ENCODE results near the gene IQCF5. TPM values are rescaled to one million over a fixed set of nuclear protein-coding genes. Genes with fewer than 3 reads are reported as not detected.
"Not testable (repeated sequence)": the region's sequence is repeated elsewhere in the genome, so short reads cannot be mapped to it uniquely, and the experiment has no call there.

The IQCF5 gene
- total and polyA plus RNA-seq, 2 donors (not counting 1 experiment from before 2014, with no cell fraction given), result not detected

GRCh38 chr3:51908026-51908425 lies 32.6 kb upstream of the IQCF5 start:
- no peaks in the 10 kb centered on the region for H3K9me3 ChIP-seq (ENCODE audit: control insufficient read depth, insufficient read depth, low read depth, low read length)
- no peaks in the 10 kb centered on the region for H3K79me2 ChIP-seq (ENCODE audit: control insufficient read depth, insufficient read depth, low read length)
- no peak overlapping the region for H3K4me2 ChIP-seq (ENCODE audit: extremely low read depth, insufficient read depth, low read length)
- DNase-seq (ENCODE audit: low read depth in 2 of 2), result no peak
- no peak overlapping the region for H2AFZ ChIP-seq (ENCODE audit: low read length)
- no peaks in the 10 kb centered on the region for H4K20me1 ChIP-seq (ENCODE audit: control insufficient read depth, extremely low read depth, insufficient read depth, low read length)
- H3K27ac ChIP-seq (ENCODE audit: insufficient read depth, low read length), result no peak overlapping the region
- no peak overlapping the region for H3K4me3 ChIP-seq (replicated peaks in 1 of 4; ENCODE audit: control extremely low read depth in 1 of 4, insufficient read depth in 1 of 4, low read depth in 3 of 4, low read length in 4 of 4)
- no peak overlapping the region for H3K9ac ChIP-seq (ENCODE audit: insufficient read depth, low read length)
- no peak for TF ChIP-seq EZH2 (IDR thresholded peaks at IDR 0.05; ENCODE audit: low read length, missing control alignments)
- TF ChIP-seq, protein P1, sequence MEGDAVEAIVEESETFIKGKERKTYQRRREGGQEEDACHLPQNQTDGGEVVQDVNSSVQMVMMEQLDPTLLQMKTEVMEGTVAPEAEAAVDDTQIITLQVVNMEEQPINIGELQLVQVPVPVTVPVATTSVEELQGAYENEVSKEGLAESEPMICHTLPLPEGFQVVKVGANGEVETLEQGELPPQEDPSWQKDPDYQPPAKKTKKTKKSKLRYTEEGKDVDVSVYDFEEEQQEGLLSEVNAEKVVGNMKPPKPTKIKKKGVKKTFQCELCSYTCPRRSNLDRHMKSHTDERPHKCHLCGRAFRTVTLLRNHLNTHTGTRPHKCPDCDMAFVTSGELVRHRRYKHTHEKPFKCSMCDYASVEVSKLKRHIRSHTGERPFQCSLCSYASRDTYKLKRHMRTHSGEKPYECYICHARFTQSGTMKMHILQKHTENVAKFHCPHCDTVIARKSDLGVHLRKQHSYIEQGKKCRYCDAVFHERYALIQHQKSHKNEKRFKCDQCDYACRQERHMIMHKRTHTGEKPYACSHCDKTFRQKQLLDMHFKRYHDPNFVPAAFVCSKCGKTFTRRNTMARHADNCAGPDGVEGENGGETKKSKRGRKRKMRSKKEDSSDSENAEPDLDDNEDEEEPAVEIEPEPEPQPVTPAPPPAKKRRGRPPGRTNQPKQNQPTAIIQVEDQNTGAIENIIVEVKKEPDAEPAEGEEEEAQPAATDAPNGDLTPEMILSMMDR (conservative IDR thresholded peaks at IDR 0.05 in 1 of 2, IDR thresholded peaks at IDR 0.05 in 1 of 2; ENCODE audit: low read depth in 1 of 2, low read length in 2 of 2), result no peak
- no peaks in the 10 kb centered on the region for H3K4me1 ChIP-seq (ENCODE audit: control insufficient read depth, extremely low read depth, insufficient read depth, low read length)
- no peaks in the 10 kb centered on the region for H3K36me3 ChIP-seq (ENCODE audit: control insufficient read depth, insufficient read depth, low read length)
- no peaks in the 10 kb centered on the region for H3K27me3 ChIP-seq (ENCODE audit: control insufficient read depth, insufficient read depth, low read length)

DNA sequence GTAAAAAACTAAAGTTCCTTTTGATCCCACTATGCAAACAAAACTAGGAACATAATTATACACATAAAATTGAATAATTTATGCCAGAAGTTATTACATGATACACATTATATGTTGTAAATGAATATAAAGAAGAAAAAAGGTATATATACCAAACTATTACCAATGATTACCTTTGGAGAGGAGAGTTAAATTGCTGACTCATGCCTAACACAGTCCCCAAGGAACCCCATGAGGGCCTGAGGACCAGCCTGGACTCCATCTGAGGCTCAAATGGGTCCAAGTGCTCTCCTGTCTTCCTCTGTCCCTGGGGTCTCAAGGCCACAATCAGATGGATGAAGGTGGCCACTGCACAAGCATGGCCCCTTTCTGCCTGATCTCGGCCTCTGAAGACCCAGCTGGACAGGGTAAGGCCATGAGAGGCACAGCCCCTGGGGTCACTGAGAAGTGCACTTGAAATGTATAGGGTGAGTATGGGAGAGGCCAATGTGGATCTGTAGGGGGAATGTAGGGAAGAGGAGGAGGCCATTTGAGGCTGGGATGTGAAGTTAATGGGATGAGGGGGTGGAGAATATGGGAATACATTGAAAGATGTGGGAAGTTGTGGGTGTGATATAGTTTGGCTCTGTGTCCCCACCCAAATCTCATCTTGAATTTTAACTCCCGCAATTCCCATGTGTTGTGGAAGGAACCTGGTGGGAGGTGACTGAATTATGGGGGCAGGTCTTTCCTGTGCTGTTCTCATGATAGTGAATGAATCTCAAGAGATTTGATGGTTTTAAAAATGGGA lies 28.8 kb upstream of the IQCF5 start:
- H3K27me3 ChIP-seq (ENCODE audit: control insufficient read depth, insufficient read depth, low read length), result peaks cover 2% of the 10 kb centered on the region
- no peak for DNase-seq (ENCODE audit: low read depth in 2 of 2)
- no peak overlapping the region for H2AFZ ChIP-seq (ENCODE audit: low read length)
- H3K36me3 ChIP-seq (ENCODE audit: control insufficient read depth, insufficient read depth, low read length), result no peaks in the 10 kb centered on the region
- no peak overlapping the region for H3K4me3 ChIP-seq (replicated peaks in 1 of 4; ENCODE audit: control extremely low read depth in 1 of 4, insufficient read depth in 1 of 4, low read depth in 3 of 4, low read length in 4 of 4)
- no peaks in the 10 kb centered on the region for H3K4me1 ChIP-seq (ENCODE audit: control insufficient read depth, extremely low read depth, insufficient read depth, low read length)
- no peaks in the 10 kb centered on the region for H3K79me2 ChIP-seq (ENCODE audit: control insufficient read depth, insufficient read depth, low read length)
- no peak overlapping the region for H3K27ac ChIP-seq (ENCODE audit: insufficient read depth, low read length)
- no peak overlapping the region for H3K9ac ChIP-seq (ENCODE audit: insufficient read depth, low read length)
- H3K9me3 ChIP-seq (ENCODE audit: control insufficient read depth, insufficient read depth, low read depth, low read length), result no peaks in the 10 kb centered on the region
- no peaks in the 10 kb centered on the region for H4K20me1 ChIP-seq (ENCODE audit: control insufficient read depth, extremely low read depth, insufficient read depth, low read length)
- no peak overlapping the region for H3K4me2 ChIP-seq (ENCODE audit: extremely low read depth, insufficient read depth, low read length)
- no peak for TF ChIP-seq EZH2 (IDR thresholded peaks at IDR 0.05; ENCODE audit: low read length, missing control alignments)
- TF ChIP-seq, protein P1 (conservative IDR thresholded peaks at IDR 0.05 in 1 of 2, IDR thresholded peaks at IDR 0.05 in 1 of 2; ENCODE audit: low read depth in 1 of 2, low read length in 2 of 2), result no peak

DNA sequence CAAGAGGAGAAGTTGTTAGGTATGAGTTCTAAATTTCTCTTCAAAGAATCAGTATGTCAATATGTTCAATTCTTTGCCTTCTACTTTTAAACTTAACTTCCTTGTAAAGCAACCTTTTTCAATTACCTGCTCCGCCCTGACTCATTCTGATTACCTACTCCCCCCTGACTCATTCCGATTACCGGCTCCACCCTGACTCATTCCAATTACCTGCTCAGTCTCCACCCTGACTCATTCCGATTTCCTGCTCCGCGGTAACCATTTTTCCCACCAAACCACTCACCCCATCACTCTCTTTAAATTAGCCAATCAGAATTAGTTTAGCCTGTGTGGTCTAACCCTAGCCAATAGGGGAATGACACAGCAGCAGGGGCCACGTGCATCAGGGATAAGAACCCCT lies 27.0 kb upstream of the IQCF5 start:
- not testable (repeated sequence) for H2AFZ ChIP-seq (ENCODE audit: low read length); H3K9me3 ChIP-seq (ENCODE audit: control insufficient read depth, insufficient read depth, low read depth, low read length); H3K4me1 ChIP-seq (ENCODE audit: control insufficient read depth, extremely low read depth, insufficient read depth, low read length); H3K4me2 ChIP-seq (ENCODE audit: extremely low read depth, insufficient read depth, low read length); H3K27ac ChIP-seq (ENCODE audit: insufficient read depth, low read length); H3K79me2 ChIP-seq (ENCODE audit: control insufficient read depth, insufficient read depth, low read length); H3K27me3 ChIP-seq (ENCODE audit: control insufficient read depth, insufficient read depth, low read length); H3K9ac ChIP-seq (ENCODE audit: insufficient read depth, low read length); H3K36me3 ChIP-seq (ENCODE audit: control insufficient read depth, insufficient read depth, low read length); H4K20me1 ChIP-seq (ENCODE audit: control insufficient read depth, extremely low read depth, insufficient read depth, low read length); H3K4me3 ChIP-seq (replicated peaks in 1 of 4; ENCODE audit: control extremely low read depth in 1 of 4, insufficient read depth in 1 of 4, low read depth in 3 of 4, low read length in 4 of 4)
- peak in 1 of 2 donors; percentile 26 for DNase-seq (ENCODE audit: low read depth in 2 of 2)

GRCh38 chr3:51900043-51900442 lies 24.6 kb upstream of the IQCF5 start:
- H3K4me3 ChIP-seq (replicated peaks in 1 of 4; ENCODE audit: control extremely low read depth in 1 of 4, insufficient read depth in 1 of 4, low read depth in 3 of 4, low read length in 4 of 4); H3K27me3 ChIP-seq (ENCODE audit: control insufficient read depth, insufficient read depth, low read length); H4K20me1 ChIP-seq (ENCODE audit: control insufficient read depth, extremely low read depth, insufficient read depth, low read length); H3K27ac ChIP-seq (ENCODE audit: insufficient read depth, low read length); H3K79me2 ChIP-seq (ENCODE audit: control insufficient read depth, insufficient read depth, low read length); H2AFZ ChIP-seq (ENCODE audit: low read length); H3K9ac ChIP-seq (ENCODE audit: insufficient read depth, low read length); H3K9me3 ChIP-seq (ENCODE audit: control insufficient read depth, insufficient read depth, low read depth, low read length); H3K4me1 ChIP-seq (ENCODE audit: control insufficient read depth, extremely low read depth, insufficient read depth, low read length); DNase-seq (ENCODE audit: low read depth in 2 of 2); H3K4me2 ChIP-seq (ENCODE audit: extremely low read depth, insufficient read depth, low read length); H3K36me3 ChIP-seq (ENCODE audit: control insufficient read depth, insufficient read depth, low read length): not testable (repeated sequence)

Data from fibroblast of lung (primary cell).